PC-3 (cell line): Measurements from ENCODE around the gene RHEX.

ENCODE experiments used
- CTCF ChIP-seq: fragments of 300-600 bp; sonication (generic); conservative IDR thresholded peaks from 2 replicates; pipeline ENCODE4 v1.5.1; 2017; ENCODE audit warnings: antibody characterized with exemption, low read depth, mild to moderate bottlenecking, low read length
- EZH2 ChIP-seq: fragments of 300-600 bp; sonication (generic); IDR thresholded peaks from one replicate; pipeline ENCODE4 v1.6.1; 2017; ENCODE audit warnings: antibody characterized with exemption, mild to moderate bottlenecking, low read length; ENCODE audit not compliant: unreplicated experiment

GRCh38 chr1:206020393-206021007, 32.5 kb upstream of the RHEX start:
- no peak for TF ChIP-seq CTCF
- TF ChIP-seq EZH2: no peak
